GM12878 (cell line): Measurements from ENCODE around the gene MBNL1. TPM values are rescaled to one million over a fixed set of nuclear protein-coding genes. Genes with fewer than 3 reads are reported as not detected.

ENCODE experiments used
- ATAC-seq: fragments of 200-7000 bp; cut with Tn5 transposase; 3 replicates; pipeline ENCODE4 v1.9.1; 2020; ENCODE audit warnings: mild to moderate bottlenecking, moderate library complexity
- BruUV-seq: library from RNA; stranded (reverse); fragments of 400-500 nt; replicated peaks from 2 replicates; lab custom pipeline; 2021; lab: Mats Ljungman, UMichigan
- CTCF ChIA-PET: fragments of 300-600 bp; sonication (Branson Sonifier 250); formaldehyde crosslinking; extraction: SDS; loops from one replicate; lab custom pipeline; 2021; ENCODE audit warnings: inconsistent platforms; lab: Yijun Ruan, JAX
- POLR2A ChIA-PET: fragments of 350-600 bp; formaldehyde crosslinking; extraction: SDS; loops from one replicate; lab custom pipeline; 2021; ENCODE audit warnings: inconsistent platforms; lab: Charles Lee
- RAD21 ChIA-PET: fragments of 300-600 bp; sonication (Branson Sonifier 250); formaldehyde crosslinking; loops from one replicate; lab custom pipeline; 2023; ENCODE audit warnings: antibody characterized with exemption; ENCODE audit not compliant: unreplicated experiment; lab: Charles Lee
- SMC1A ChIA-PET: fragments of 300-600 bp; sonication (Branson Sonifier 250); formaldehyde crosslinking; loops from one replicate; lab custom pipeline; 2023; ENCODE audit not compliant: unreplicated experiment, uncharacterized antibody; lab: Charles Lee
- DNase-seq: peaks from one replicate; pipeline ENCODE4 v3.0.0-alpha.2; 2011; ENCODE audit warnings: low read depth, low spot score
- FAIRE-seq: peaks from 3 replicates; lab custom pipeline; 2011; peaks lifted over from hg19 to GRCh38; lab: Jason Lieb, UNC
- H2AFZ ChIP-seq: 2 replicates; pipeline ENCODE4 v1.6.0; 2011; ENCODE audit warnings: low read depth, low read length, control low read depth; ENCODE audit not compliant: control insufficient read depth
- H3K27ac ChIP-seq: 2 replicates; pipeline ENCODE4 v1.5.1; 2011; ENCODE audit warnings: control low read depth; ENCODE audit not compliant: control insufficient read depth, insufficient read depth
- H3K27me3 ChIP-seq, 2 experiments: replicated peaks in 1 of 2; 2 replicates each; pipeline versions ENCODE4 v1.6.0 to v1.6.1; 2011; ENCODE audit warnings: low read length in 1 of 2; ENCODE audit not compliant: control insufficient read depth in 2 of 2, insufficient read depth in 2 of 2
- H3K36me3 ChIP-seq, 2 experiments: 2 replicates each; pipeline ENCODE4 v1.5.1; 2011; ENCODE audit warnings: low read length in 1 of 2; ENCODE audit not compliant: control insufficient read depth in 2 of 2, insufficient read depth in 2 of 2
- H3K4me1 ChIP-seq: 2 replicates; pipeline ENCODE4 v1.6.1; 2011; ENCODE audit warnings: mild to moderate bottlenecking, low read length, moderate library complexity, mixed read lengths; ENCODE audit not compliant: control insufficient read depth, insufficient read depth
- H3K4me2 ChIP-seq: 2 replicates; pipeline ENCODE4 v1.6.0; 2011; ENCODE audit warnings: control low read depth; ENCODE audit not compliant: control insufficient read depth, insufficient read depth
- H3K4me3 ChIP-seq: fragments of 200-600 bp; sonication (generic); 2 replicates; pipeline ENCODE4 v1.5.1; 2016
- H3K79me2 ChIP-seq: 2 replicates; pipeline ENCODE4 v1.6.0; 2011; ENCODE audit warnings: low read length; ENCODE audit not compliant: control insufficient read depth, insufficient read depth
- H3K9ac ChIP-seq: 2 replicates; pipeline ENCODE4 v1.8.0; 2011; ENCODE audit warnings: low read length, control low read depth, mixed read lengths; ENCODE audit not compliant: control insufficient read depth, insufficient read depth
- H3K9me3 ChIP-seq: replicated peaks from 3 replicates; pipeline ENCODE4 v1.5.1; 2011; ENCODE audit warnings: mild to moderate bottlenecking, low read length; ENCODE audit not compliant: control insufficient read depth, insufficient read depth
- H4K20me1 ChIP-seq: 2 replicates; pipeline ENCODE4 v1.6.0; 2011; ENCODE audit not compliant: control insufficient read depth, insufficient read depth
- ATF7 ChIP-seq: fragments of 450-650 bp; IDR thresholded peaks from 2 replicates; pipeline ENCODE4 v1.6.1; 2016; ENCODE audit warnings: low read depth, mild to moderate bottlenecking
- BACH1 ChIP-seq: fragments of 450-650 bp; IDR thresholded peaks from 2 replicates; pipeline ENCODE4 v1.6.1; 2017; ENCODE audit warnings: mild to moderate bottlenecking, borderline replicate concordance
- CBFB ChIP-seq: IDR thresholded peaks from 2 replicates; pipeline ENCODE4 v1.6.1; 2016; ENCODE audit warnings: antibody characterized with exemption, low read depth
- CHD2 ChIP-seq: IDR thresholded peaks from 2 replicates; pipeline ENCODE4 v1.6.1; 2011; ENCODE audit warnings: low read depth, low read length, improper control_type of control experiment, borderline replicate concordance
- GABPA ChIP-seq: IDR thresholded peaks from 2 replicates; pipeline ENCODE4 v1.6.1; 2014; ENCODE audit warnings: antibody characterized with exemption, low read depth, mild to moderate bottlenecking, inconsistent platforms
- JUND ChIP-seq: IDR thresholded peaks from 2 replicates; pipeline ENCODE4 v1.6.1; 2012; ENCODE audit warnings: low read depth, mild to moderate bottlenecking, low read length, improper control_type of control experiment, moderate library complexity
- NFIC ChIP-seq: IDR thresholded peaks from 2 replicates; pipeline ENCODE4 v1.6.1; 2012; ENCODE audit warnings: low read depth, mild to moderate bottlenecking, inconsistent platforms, low read length, moderate library complexity
- POLR2A ChIP-seq: IDR thresholded peaks from 2 replicates; pipeline ENCODE4 v1.6.1; 2011; ENCODE audit warnings: low read depth, mild to moderate bottlenecking, low read length
- SMAD1 ChIP-seq: fragments of 450-650 bp; IDR thresholded peaks from 2 replicates; pipeline ENCODE4 v1.6.1; 2018; ENCODE audit warnings: mild to moderate bottlenecking, low read depth; ENCODE audit not compliant: partially characterized antibody
- TARDBP ChIP-seq: IDR thresholded peaks from 2 replicates; pipeline ENCODE4 v1.6.1; 2016; ENCODE audit warnings: borderline replicate concordance
- TCF7 ChIP-seq: IDR thresholded peaks from 2 replicates; pipeline ENCODE4 v1.6.1; 2014; ENCODE audit warnings: antibody characterized with exemption, borderline replicate concordance
- ZNF217 ChIP-seq: fragments of 450-650 bp; IDR thresholded peaks from 2 replicates; pipeline ENCODE4 v1.6.1; 2017; ENCODE audit warnings: antibody characterized with exemption, mild to moderate bottlenecking
- WGBS: methylation state at CpG from one replicate; pipeline ENCODE4 v1.1.6; 2016; ENCODE audit warnings: low lambda C conversion rate; ENCODE audit not compliant: insufficient replicate concordance, insufficient coverage; ENCODE audit errors: missing lambda C conversion rate; 5-methylcytosine and 5-hydroxymethylcytosine counted together
- in situ Hi-C: fragments of 300-500 bp; cut with MboI; formaldehyde crosslinking; loops from 9 replicates; pipeline ENCODE4 v1.14.3; 2018; ENCODE audit warnings: mixed read lengths
- intact Hi-C: fragments of 100-400 bp; cut with micrococcal nuclease; formaldehyde crosslinking; loops from one replicate; pipeline ENCODE4 v1.14.2; 2022; ENCODE audit not compliant: unreplicated experiment
- polyA plus RNA-seq, 11 experiments: library from polyadenylated mRNA; depleted of rRNA in 4 of 11; unstranded in 6 of 11; stranded (reverse) in 5 of 11; fragments of >200 nt; fragmentation: Nextera tagmentation in 4 of 11; fragmentation: Illumina TruSeq in 1 of 11; extraction: Ambion mirVana in 4 of 11; extraction: Trizol in 1 of 11; gene quantifications; 1 replicate in 1 of 11; 2 replicates in 10 of 11; pipeline versions ENCODE4 v1.2.1 to v1.2.3, GENCODE V29; 2011 to 2016; ENCODE audit warnings: inconsistent platforms in 2 of 11, missing spikeins in 2 of 11, low read depth in 1 of 11
- total RNA-seq, 4 experiments: library from RNA; depleted of rRNA in 3 of 4; stranded (reverse); fragments of >200 nt in 3 of 4; fragmentation: Illumina TruSeq in 1 of 4; extraction: Trizol in 1 of 4; gene quantifications; 2 replicates each; pipeline versions ENCODE4 v1.2.1 to v1.2.3, GENCODE V29; 2013 to 2021
- TF ChIP-seq, protein P1 (sequence below): IDR thresholded peaks from 2 replicates; pipeline ENCODE4 v1.6.1; 2012; ENCODE audit warnings: low read depth, low read length, improper control_type of control experiment
- TF ChIP-seq, protein P2 (sequence below): fragments of 450-650 bp; IDR thresholded peaks from 2 replicates; pipeline ENCODE4 v1.6.1; 2017; ENCODE audit warnings: mild to moderate bottlenecking, moderate library complexity
- TF ChIP-seq, protein P3 (sequence below): fragments of 150-350 bp; IDR thresholded peaks from 2 replicates; pipeline ENCODE4 v1.6.1; 2016; ENCODE audit warnings: low read depth, low read length

Gene MBNL1
- total and polyA plus RNA-seq, 10 of the 15 experiments (the other 5 are each of a cell fraction or from before 2014, with no cell fraction given) = 59.6 to 337 (median 143) TPM

DNA sequence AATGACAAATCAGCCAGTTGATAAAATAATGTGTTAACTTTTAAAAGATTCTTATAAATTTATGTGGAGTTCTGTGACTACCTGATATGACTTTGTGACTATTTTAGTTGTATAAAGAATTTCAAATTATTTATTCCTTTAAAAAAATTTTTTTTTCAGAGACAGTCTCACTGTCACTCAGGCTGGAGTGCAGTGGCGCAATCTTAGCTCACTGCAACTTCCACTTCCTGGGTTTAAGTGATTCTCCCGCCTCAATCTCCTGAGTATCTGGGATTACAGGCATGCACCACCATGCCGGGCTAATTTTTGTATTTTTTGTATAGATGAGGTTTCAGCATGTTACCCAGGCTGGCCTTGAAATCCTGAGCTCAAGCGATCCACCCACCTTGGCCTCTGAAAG, 48.5 kb downstream of the MBNL1 start (continued):
- no peak for TF ChIP-seq BACH1
- TF ChIP-seq TCF7 = no peak
- TF ChIP-seq CBFB = no peak
- TF ChIP-seq SMAD1 = no peak
- TF ChIP-seq, protein P1, sequence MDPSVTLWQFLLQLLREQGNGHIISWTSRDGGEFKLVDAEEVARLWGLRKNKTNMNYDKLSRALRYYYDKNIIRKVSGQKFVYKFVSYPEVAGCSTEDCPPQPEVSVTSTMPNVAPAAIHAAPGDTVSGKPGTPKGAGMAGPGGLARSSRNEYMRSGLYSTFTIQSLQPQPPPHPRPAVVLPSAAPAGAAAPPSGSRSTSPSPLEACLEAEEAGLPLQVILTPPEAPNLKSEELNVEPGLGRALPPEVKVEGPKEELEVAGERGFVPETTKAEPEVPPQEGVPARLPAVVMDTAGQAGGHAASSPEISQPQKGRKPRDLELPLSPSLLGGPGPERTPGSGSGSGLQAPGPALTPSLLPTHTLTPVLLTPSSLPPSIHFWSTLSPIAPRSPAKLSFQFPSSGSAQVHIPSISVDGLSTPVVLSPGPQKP = no peak
- TF ChIP-seq TARDBP = no peak
- TF ChIP-seq GABPA = no peak
- no peak for TF ChIP-seq JUND

DNA sequence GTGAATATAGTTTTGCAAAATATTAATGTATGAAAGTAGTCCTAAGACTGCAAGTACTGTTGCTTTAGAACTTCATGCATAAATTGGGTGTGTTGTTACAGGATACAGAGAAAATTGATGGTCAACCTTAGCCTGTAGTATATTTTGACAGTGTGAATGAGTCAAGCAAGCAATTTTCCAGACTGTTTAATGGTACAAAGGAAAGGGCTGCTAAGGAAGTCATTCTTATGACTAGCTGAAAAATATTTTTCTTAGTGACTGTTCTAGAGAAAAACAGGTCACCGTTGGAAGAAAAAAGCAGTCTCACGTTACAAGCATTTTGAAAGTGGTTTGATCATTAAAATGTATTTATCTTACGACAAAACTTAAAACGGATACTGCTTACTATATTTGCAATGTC, 49.2 kb downstream of the MBNL1 start:
- WGBS = 74% methylated on average over 4 of the region's 4 CpGs
- no peak for ATAC-seq
- RAD21 ChIA-PET = interaction anchor here (1.0 to 2.1 kb wide), 10 partner anchors 8 to 134 kb away, joined by 3 to 12 read pairs (median 4); no protein-coding TSS in a partner anchor
- Histone ChIP-seq H3K4me3 (no peak overlapping the region), H3K4me1 (peaks cover 11% of the 10 kb centered on the region), H3K79me2 (peaks cover 91% of the 10 kb centered on the region), H3K9ac (no peak overlapping the region), H3K27me3 (no peaks in the 10 kb centered on the region), H2AFZ (no peak overlapping the region), H4K20me1 (no peaks in the 10 kb centered on the region), H3K9me3 (peaks cover 5% of the 10 kb centered on the region), H3K36me3 (peaks cover 0 to 20% of the 10 kb centered on the region in 2 experiments; a peak in 1 of 4 replicates), H3K27ac (no peak overlapping the region), H3K4me2 (no peak overlapping the region)
- no peak for FAIRE-seq
- POLR2A ChIA-PET = interaction anchor here (0.9 to 1.3 kb wide), 4 partner anchors 10 to 20 kb away, joined by 3 read pairs; no protein-coding TSS in a partner anchor
- BruUV-seq = no TSS peak
- in situ Hi-C loops (no loop called here), intact Hi-C loops (no loop called here)
- SMC1A ChIA-PET = interaction anchor here (0.7 to 6.3 kb wide), 16 partner anchors 10 to 246 kb away, joined by 3 to 72 read pairs (median 6); no protein-coding TSS in a partner anchor
- CTCF ChIA-PET = interaction anchor here (0.9 to 3.5 kb wide), 6 partner anchors 9 to 396 kb away, joined by 3 to 11 read pairs (median 4); no protein-coding TSS in a partner anchor
- no peak for DNase-seq
- TF ChIP-seq POLR2A (no peak), ATF7 (no peak), CBFB (no peak), NFIC (no peak), ZNF217 (no peak), CHD2 (no peak)
- TF ChIP-seq, protein P2, sequence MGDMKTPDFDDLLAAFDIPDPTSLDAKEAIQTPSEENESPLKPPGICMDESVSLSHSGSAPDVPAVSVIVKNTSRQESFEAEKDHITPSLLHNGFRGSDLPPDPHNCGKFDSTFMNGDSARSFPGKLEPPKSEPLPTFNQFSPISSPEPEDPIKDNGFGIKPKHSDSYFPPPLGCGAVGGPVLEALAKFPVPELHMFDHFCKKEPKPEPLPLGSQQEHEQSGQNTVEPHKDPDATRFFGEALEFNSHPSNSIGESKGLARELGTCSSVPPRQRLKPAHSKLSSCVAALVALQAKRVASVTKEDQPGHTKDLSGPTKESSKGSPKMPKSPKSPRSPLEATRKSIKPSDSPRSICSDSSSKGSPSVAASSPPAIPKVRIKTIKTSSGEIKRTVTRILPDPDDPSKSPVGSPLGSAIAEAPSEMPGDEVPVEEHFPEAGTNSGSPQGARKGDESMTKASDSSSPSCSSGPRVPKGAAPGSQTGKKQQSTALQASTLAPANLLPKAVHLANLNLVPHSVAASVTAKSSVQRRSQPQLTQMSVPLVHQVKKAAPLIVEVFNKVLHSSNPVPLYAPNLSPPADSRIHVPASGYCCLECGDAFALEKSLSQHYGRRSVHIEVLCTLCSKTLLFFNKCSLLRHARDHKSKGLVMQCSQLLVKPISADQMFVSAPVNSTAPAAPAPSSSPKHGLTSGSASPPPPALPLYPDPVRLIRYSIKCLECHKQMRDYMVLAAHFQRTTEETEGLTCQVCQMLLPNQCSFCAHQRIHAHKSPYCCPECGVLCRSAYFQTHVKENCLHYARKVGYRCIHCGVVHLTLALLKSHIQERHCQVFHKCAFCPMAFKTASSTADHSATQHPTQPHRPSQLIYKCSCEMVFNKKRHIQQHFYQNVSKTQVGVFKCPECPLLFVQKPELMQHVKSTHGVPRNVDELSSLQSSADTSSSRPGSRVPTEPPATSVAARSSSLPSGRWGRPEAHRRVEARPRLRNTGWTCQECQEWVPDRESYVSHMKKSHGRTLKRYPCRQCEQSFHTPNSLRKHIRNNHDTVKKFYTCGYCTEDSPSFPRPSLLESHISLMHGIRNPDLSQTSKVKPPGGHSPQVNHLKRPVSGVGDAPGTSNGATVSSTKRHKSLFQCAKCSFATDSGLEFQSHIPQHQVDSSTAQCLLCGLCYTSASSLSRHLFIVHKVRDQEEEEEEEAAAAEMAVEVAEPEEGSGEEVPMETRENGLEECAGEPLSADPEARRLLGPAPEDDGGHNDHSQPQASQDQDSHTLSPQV = no peak
- TF ChIP-seq, protein P3, sequence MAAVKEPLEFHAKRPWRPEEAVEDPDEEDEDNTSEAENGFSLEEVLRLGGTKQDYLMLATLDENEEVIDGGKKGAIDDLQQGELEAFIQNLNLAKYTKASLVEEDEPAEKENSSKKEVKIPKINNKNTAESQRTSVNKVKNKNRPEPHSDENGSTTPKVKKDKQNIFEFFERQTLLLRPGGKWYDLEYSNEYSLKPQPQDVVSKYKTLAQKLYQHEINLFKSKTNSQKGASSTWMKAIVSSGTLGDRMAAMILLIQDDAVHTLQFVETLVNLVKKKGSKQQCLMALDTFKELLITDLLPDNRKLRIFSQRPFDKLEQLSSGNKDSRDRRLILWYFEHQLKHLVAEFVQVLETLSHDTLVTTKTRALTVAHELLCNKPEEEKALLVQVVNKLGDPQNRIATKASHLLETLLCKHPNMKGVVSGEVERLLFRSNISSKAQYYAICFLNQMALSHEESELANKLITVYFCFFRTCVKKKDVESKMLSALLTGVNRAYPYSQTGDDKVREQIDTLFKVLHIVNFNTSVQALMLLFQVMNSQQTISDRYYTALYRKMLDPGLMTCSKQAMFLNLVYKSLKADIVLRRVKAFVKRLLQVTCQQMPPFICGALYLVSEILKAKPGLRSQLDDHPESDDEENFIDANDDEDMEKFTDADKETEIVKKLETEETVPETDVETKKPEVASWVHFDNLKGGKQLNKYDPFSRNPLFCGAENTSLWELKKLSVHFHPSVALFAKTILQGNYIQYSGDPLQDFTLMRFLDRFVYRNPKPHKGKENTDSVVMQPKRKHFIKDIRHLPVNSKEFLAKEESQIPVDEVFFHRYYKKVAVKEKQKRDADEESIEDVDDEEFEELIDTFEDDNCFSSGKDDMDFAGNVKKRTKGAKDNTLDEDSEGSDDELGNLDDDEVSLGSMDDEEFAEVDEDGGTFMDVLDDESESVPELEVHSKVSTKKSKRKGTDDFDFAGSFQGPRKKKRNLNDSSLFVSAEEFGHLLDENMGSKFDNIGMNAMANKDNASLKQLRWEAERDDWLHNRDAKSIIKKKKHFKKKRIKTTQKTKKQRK = no peak
